ENCODE measurements around the gene CHD3.

DNA sequence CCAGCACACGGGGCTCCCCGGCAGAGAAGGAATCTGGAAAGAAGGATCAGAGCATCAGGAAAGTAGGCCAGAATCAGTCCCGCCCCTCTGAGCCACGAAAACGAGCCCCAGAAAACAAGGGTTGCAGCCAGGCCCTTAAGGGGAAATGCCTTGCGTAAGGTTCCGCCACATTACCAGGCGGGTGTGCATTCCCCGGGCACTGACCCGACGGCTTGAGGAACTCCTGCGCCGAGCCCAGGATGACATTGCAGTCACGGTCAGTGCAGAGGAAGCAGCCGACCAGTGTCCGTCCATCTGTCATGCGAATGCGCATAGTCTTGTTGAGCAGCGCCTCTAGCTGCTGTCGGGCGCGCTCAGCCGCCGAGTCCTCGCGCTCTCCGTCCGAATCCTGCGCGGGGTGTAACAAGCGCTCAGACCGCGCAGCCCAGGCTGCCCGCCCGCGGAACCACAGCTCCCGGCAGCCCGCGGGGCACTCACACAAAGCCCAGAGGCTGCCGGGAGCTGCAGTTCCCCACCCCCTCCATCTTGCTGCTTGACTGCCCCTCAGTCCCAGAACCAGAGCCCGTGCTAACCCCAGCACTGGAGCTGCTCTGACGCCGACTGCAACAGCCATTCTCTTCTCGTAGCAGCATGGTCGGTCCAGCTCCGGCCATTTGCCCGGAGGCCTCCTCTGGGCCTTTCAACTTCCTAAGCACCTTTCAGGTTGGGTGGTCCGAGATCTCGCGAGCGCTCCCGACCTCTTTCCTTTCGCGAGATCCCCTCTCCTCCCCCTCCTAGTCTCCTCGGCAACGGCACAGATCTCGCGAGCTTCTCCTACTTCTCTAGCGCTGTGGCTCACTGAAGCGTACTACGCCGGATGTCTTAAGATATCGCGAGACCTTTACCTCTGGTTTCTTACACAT lies 31.5 kb upstream of the CHD3 start, which contains the start of gene NAA38:
- TF ChIP-seq, protein P1, sequence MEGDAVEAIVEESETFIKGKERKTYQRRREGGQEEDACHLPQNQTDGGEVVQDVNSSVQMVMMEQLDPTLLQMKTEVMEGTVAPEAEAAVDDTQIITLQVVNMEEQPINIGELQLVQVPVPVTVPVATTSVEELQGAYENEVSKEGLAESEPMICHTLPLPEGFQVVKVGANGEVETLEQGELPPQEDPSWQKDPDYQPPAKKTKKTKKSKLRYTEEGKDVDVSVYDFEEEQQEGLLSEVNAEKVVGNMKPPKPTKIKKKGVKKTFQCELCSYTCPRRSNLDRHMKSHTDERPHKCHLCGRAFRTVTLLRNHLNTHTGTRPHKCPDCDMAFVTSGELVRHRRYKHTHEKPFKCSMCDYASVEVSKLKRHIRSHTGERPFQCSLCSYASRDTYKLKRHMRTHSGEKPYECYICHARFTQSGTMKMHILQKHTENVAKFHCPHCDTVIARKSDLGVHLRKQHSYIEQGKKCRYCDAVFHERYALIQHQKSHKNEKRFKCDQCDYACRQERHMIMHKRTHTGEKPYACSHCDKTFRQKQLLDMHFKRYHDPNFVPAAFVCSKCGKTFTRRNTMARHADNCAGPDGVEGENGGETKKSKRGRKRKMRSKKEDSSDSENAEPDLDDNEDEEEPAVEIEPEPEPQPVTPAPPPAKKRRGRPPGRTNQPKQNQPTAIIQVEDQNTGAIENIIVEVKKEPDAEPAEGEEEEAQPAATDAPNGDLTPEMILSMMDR (IDR thresholded peaks at IDR 0.05; ENCODE audit: poor library complexity), result peak; percentile 47
- no peak for TF ChIP-seq EZH2 (IDR thresholded peaks at IDR 0.05; ENCODE audit: borderline replicate concordance)
- TF ChIP-seq EZH2phosphoT487 (IDR thresholded peaks at IDR 0.05; ENCODE audit: low read depth, severe bottlenecking, unreplicated experiment), result no peak

Measured in hepatocyte (in vitro differentiated cells).